Measurements from ENCODE around the gene KIAA1328. TPM values are rescaled to one million over a fixed set of nuclear protein-coding genes. Genes with fewer than 3 reads are reported as not detected.

KIAA1328 gene
- total RNA-seq, 3 donors from 2014 or later = 6.0 to 9.8 (median 7.4) TPM

GRCh38 chr18:37139876-37140275 lies 310.9 kb downstream of the KIAA1328 start:
- no peaks in the 10 kb centered on the region for H3K4me1 ChIP-seq (ENCODE audit: low read depth)
- H3K9me3 ChIP-seq = no peaks in the 10 kb centered on the region
- no peak for ATAC-seq
- DNase-seq = no peak
- H3K4me3 ChIP-seq = no peak overlapping the region
- intact Hi-C loops (cut with DNase I, micrococcal nuclease) = no loop called here
- H3K36me3 ChIP-seq (ENCODE audit: low read depth) = no peaks in the 10 kb centered on the region
- TF ChIP-seq CTCF (IDR thresholded peaks at IDR 0.05) = no peak

- intact Hi-C loops (cut with DNase I, micrococcal nuclease) = no loop called here
- no peak overlapping the region for H3K4me3 ChIP-seq
- DNase-seq (no peak), ATAC-seq (no peak)
- no peak for TF ChIP-seq CTCF (IDR thresholded peaks at IDR 0.05)
- no peaks in the 10 kb centered on the region for H3K4me1 ChIP-seq (ENCODE audit: low read depth)
- H3K9me3 ChIP-seq = no peaks in the 10 kb centered on the region
- H3K36me3 ChIP-seq (ENCODE audit: low read depth) = no peaks in the 10 kb centered on the region
Observed at GRCh38 chr18:37144921-37145320, 316.0 kb downstream of the KIAA1328 start.

- intact Hi-C loops (cut with DNase I, micrococcal nuclease) = no loop called here
- DNase-seq (no peak), ATAC-seq (peak; percentile 76)
- Histone ChIP-seq H3K4me1 (ENCODE audit: low read depth) (peaks cover 6% of the 10 kb centered on the region), H3K9me3 (no peaks in the 10 kb centered on the region), H3K4me3 (no peak overlapping the region), H3K36me3 (ENCODE audit: low read depth) (no peaks in the 10 kb centered on the region)
- no peak for TF ChIP-seq CTCF (IDR thresholded peaks at IDR 0.05)
Observed at GRCh38 chr18:37156330-37156942, 327.5 kb downstream of the KIAA1328 start.

- H3K4me3 ChIP-seq = no peak overlapping the region
- peaks cover 6% of the 10 kb centered on the region for H3K4me1 ChIP-seq (ENCODE audit: low read depth)
- H3K9me3 ChIP-seq = no peaks in the 10 kb centered on the region
- intact Hi-C loops (cut with DNase I, micrococcal nuclease) = no loop called here
- DNase-seq = no peak
- ATAC-seq = peak; percentile 45
- no peaks in the 10 kb centered on the region for H3K36me3 ChIP-seq (ENCODE audit: low read depth)
- TF ChIP-seq CTCF (IDR thresholded peaks at IDR 0.05) = no peak
Observed at GRCh38 chr18:37160038-37160820, 331.3 kb downstream of the KIAA1328 start.

GRCh38 chr18:37161491-37161890 lies 332.6 kb downstream of the KIAA1328 start:
- DNase-seq (no peak), ATAC-seq (no peak)
- Histone ChIP-seq H3K4me3 (no peak overlapping the region), H3K36me3 (ENCODE audit: low read depth) (no peaks in the 10 kb centered on the region), H3K9me3 (no peaks in the 10 kb centered on the region), H3K4me1 (ENCODE audit: low read depth) (peaks cover 6% of the 10 kb centered on the region)
- intact Hi-C loops (cut with DNase I, micrococcal nuclease) = no loop called here
- TF ChIP-seq CTCF (IDR thresholded peaks at IDR 0.05) = no peak

All from mucosa of descending colon (tissue), 3 donors.